HG03558 (cell line): ENCODE results near the gene CXCR4.
"Not testable (repeated sequence)": the region's sequence is repeated elsewhere in the genome, so short reads cannot be mapped to it uniquely, and the experiment has no call there.

Experiments used
- ATAC-seq: cut with Tn5 transposase; IDR thresholded peaks from one replicate; pipeline ENCODE4 v1.9.1; 2021; ENCODE audit warnings: moderate number of reproducible peaks; ENCODE audit not compliant: unreplicated experiment; ENCODE audit errors: extremely low read depth

CXCR4 gene

GRCh38 chr2:136116151-136116812 is 1.7 kb downstream of the CXCR4 start:
- no peak for ATAC-seq

GRCh38 chr2:136115183-136115761 is 2.7 kb downstream of the CXCR4 start:
- no peak for ATAC-seq

GRCh38 chr2:136114382-136114781 is 3.6 kb downstream of the CXCR4 start:
- no peak for ATAC-seq

- ATAC-seq: no peak
These were observed 4.6 kb downstream of the CXCR4 start for GRCh38 chr2:136113209-136113971.

- ATAC-seq: no peak
These were observed 5.4 kb downstream of the CXCR4 start for GRCh38 chr2:136112317-136113208.

- ATAC-seq: no peak
These were observed 6.2 kb downstream of the CXCR4 start for GRCh38 chr2:136111711-136112110.

GRCh38 chr2:136110526-136110925 is 7.4 kb downstream of the CXCR4 start:
- no peak for ATAC-seq

- no peak for ATAC-seq
These were observed 9.5 kb downstream of the CXCR4 start for GRCh38 chr2:136108463-136108862.

GRCh38 chr2:136107051-136108033 is 10.6 kb downstream of the CXCR4 start:
- ATAC-seq: no peak

- no peak for ATAC-seq
These were observed 11.4 kb downstream of the CXCR4 start for GRCh38 chr2:136106505-136106904.

- no peak for ATAC-seq
These were observed 13.0 kb downstream of the CXCR4 start for GRCh38 chr2:136104977-136105376.

GRCh38 chr2:136101042-136101441 is 16.9 kb downstream of the CXCR4 start:
- ATAC-seq: no peak

GRCh38 chr2:136098441-136098840 is 19.5 kb downstream of the CXCR4 start:
- ATAC-seq: no peak

GRCh38 chr2:136093583-136093982 is 24.4 kb downstream of the CXCR4 start:
- ATAC-seq: no peak

GRCh38 chr2:136091899-136092298 is 26.1 kb downstream of the CXCR4 start:
- no peak for ATAC-seq

- ATAC-seq: not testable (repeated sequence)
These were observed 30.0 kb downstream of the CXCR4 start for GRCh38 chr2:136087901-136088460.

GRCh38 chr2:136086253-136087016 is 31.5 kb downstream of the CXCR4 start:
- no peak for ATAC-seq

GRCh38 chr2:136085453-136086209 is 32.3 kb downstream of the CXCR4 start:
- ATAC-seq: no peak
